H54 (cell line): ENCODE measurements around the gene INF2.
A peak's percentile ranks its signal among the peaks of the same experiment; 100 is the strongest.
"Not testable (repeated sequence)": the region's sequence is repeated elsewhere in the genome, so short reads cannot be mapped to it uniquely, and the experiment has no call there.

ENCODE experiments used
- DNase-seq: peaks from one replicate; pipeline ENCODE4 v3.0.0; 2011; ENCODE audit warnings: low spot score, mixed read lengths; ENCODE audit not compliant: insufficient read length
- FAIRE-seq: peaks from 3 replicates; lab custom pipeline; 2011; peaks lifted over from hg19 to GRCh38; lab: Jason Lieb, UNC
- POLR2A ChIP-seq: IDR thresholded peaks from 2 replicates; pipeline ENCODE4 v1.6.1; 2011; ENCODE audit warnings: low read depth, mild to moderate bottlenecking, low read length

Gene INF2

GRCh38 chr14:104664107-104664506 is 25.3 kb upstream of the INF2 start:
- FAIRE-seq = no peak
- TF ChIP-seq POLR2A = no peak
- no peak for DNase-seq

DNA sequence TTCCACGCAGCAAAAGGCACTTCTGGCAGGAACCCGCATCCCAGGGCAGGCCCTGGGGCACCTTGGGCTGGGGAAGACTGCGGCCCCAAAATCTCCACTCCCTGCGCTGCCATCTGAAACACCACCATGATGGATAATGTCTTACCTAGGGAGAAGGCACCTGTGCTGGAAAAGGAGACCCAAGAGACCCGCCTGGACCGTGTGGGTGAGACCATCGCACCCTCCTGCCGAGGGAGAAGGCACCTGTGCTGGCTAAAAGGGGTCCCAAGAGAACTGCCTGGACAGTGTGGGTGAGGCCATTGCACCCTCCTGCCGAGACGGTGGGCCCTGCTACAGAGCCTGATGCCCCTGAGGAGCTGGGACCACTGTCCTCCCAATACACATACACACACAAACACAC is 24.8 kb upstream of the INF2 start:
- DNase-seq (no peak), FAIRE-seq (no peak)
- TF ChIP-seq POLR2A = no peak

DNA sequence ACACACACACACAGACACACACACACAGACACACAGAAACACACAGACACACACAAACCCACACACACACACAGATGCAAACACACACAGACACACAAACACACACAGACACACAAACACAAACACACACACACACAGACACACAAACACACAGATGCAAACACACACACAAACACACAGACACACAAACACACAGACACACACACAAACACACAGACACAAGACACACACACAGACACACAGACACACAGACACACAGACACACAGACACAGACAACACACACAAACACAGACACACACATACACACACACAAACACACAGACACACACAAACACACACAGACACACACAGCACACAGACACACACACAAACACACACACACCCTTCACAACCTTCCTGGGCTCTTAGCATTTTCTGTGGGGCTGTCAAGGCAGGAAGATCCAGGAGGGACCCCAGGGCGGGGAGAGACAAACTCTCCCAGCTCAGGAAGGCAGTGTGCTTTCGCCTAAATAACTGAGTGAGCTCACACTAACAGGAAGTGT is 24.2 kb upstream of the INF2 start:
- peak; percentile 72 for FAIRE-seq
- no peak for DNase-seq
- TF ChIP-seq POLR2A = no peak

GRCh38 chr14:104665657-104666522 is 23.5 kb upstream of the INF2 start:
- no peak for TF ChIP-seq POLR2A
- FAIRE-seq = no peak
- DNase-seq = peak; percentile 67

DNA sequence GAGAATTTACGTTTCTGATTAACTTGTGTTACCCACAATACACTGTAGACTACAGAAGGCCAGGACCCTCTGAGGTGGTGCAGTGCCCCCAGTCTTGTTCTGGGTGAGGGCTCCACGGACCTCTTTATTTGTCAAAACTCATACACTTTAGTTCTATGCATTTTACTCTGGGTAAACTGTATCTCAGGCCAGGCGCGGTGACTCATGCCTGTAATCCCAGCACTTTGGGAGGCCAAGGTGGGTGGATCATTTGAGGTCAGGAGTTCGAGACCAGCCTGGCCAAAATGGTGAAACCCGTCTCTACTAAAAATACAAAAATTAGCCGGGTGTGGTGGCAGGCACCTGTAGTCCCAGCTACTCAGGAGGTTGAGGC is 22.9 kb upstream of the INF2 start:
- DNase-seq, FAIRE-seq: not testable (repeated sequence)

- FAIRE-seq = no peak
- no peak for DNase-seq
- TF ChIP-seq POLR2A = no peak
These were observed 22.4 kb upstream of the INF2 start for GRCh38 chr14:104666981-104667380.

GRCh38 chr14:104669697-104670096 is 19.7 kb upstream of the INF2 start:
- no peak for TF ChIP-seq POLR2A
- FAIRE-seq (no peak), DNase-seq (no peak)

DNA sequence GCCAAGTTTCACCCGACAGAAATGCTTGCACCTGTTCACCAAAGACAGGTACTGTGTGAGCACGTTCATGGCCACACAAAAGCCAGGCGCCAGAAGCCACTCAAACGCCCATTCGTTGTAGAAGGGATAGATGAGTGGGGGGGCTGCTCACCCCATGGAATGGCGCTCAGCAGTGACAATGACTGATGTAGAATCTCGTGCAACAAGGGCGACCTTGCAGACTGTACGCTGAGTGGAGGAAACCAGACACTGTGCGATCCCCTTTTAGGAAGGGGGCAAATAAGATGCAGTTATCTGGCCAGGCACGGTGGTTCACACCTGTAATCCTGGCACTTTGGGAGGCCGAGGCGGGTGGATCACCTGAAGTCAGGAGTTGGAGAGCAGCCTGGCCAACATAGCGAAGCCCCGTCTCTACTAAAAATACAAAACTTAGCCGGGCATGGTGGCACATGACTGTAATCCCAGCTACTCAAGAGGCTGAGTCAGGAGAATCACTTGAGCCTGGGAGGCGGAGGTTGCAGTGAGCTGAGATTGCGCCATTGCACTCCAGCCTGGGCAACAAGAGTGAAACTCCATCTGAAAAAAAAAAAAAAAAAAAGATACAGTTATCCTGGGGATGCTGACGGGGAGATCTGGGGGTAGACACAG is 18.0 kb upstream of the INF2 start:
- DNase-seq, FAIRE-seq: not testable (repeated sequence)

GRCh38 chr14:104672119-104672518 is 17.3 kb upstream of the INF2 start:
- not testable (repeated sequence) for FAIRE-seq, DNase-seq

DNA sequence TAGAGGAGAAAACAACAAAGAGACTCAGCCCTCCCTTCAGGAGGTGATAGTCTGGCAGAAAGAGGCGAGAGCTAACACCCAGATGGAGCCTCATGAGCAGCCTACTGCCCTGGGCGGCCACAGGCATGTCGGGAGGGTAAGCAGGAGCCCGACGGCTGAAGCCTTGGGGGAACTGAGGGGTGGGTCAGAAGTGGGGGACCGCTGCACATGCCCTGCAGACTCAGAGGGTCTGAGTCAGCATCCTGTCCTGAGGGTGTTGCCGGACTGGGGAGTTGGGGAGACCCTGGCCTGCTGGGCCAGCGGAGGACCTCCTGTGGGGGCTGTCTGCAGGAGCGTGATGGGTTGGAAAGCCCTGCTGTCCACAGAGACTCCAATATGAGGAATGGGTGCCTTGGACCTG is 15.9 kb upstream of the INF2 start:
- DNase-seq (no peak), FAIRE-seq (no peak)
- TF ChIP-seq POLR2A = no peak

DNA sequence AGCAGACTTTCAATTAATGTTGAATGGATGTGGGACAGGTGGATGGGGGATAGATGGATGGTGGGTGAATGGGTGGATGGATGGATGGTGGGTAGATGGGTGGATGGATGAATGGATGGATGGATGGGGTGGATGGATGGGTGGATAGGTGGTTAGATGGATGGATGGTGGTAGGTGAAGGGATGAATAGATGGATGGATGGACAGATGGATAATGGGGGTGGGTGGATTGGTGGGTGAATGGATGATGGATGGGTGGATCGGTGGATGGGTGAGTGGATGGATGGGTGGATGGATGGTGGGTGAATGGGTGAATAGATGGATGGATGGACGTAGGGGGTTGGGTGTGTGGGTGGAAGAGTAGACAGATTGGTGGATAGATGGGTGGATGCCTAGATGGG is 14.0 kb upstream of the INF2 start:
- FAIRE-seq = no peak
- DNase-seq = no peak
- no peak for TF ChIP-seq POLR2A

DNA sequence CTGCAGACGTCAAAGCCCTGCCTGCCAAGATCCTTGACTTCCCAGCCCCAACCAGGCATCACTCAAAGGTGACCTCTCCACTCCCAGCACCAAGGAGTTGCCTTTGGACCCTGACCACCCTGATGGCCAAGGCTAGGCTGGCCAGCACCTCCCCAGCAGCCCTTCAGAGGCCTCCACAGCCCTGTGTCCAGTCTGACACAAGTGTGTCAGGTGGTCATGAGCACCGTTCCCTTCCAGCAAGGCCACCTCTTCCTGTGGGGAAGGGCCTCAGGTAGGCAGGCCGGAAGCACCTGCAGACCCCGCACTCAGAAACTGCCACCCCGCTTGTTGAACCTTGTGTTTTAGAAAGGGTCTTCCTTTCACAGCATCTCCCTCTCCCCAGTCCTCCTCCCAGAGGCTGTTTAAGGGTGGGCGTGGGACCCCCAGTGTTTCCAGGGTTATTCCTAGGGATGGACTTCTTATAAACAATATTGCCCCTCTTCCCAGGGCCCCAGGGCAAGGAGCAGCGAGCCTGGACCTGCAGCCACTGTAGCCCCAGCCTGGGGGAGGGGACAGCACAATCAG is 13.2 kb upstream of the INF2 start:
- DNase-seq (no peak), FAIRE-seq (no peak)
- no peak for TF ChIP-seq POLR2A

GRCh38 chr14:104676694-104677511 is 12.5 kb upstream of the INF2 start:
- no peak for FAIRE-seq
- no peak for DNase-seq
- TF ChIP-seq POLR2A = no peak
